Coronary artery (tissue), 2 donors: ENCODE data around the gene GJA3.
A peak's percentile ranks its signal among the peaks of the same experiment; 100 is the strongest.

ENCODE experiments used
- DNase-seq: peaks from one replicate; pipeline ENCODE4 v3.0.0-alpha.2; 2017; ENCODE audit warnings: low spot score
- H3K27ac ChIP-seq, 2 donors: fragments of 200-600 bp; sonication (generic); one replicate each; pipeline ENCODE4 v1.5.1; 2016 to 2019
- H3K4me3 ChIP-seq: fragments of 200-600 bp; sonication (generic); 2 replicates; pipeline ENCODE4 v1.5.1; 2016; ENCODE audit warnings: mild to moderate bottlenecking, moderate library complexity
- TF ChIP-seq, protein P1 (sequence below): fragments of 200-600 bp; sonication (generic); IDR thresholded peaks from one replicate; pipeline ENCODE4 v1.5.1; 2019; ENCODE audit warnings: antibody characterized with exemption

The GJA3 gene

DNA sequence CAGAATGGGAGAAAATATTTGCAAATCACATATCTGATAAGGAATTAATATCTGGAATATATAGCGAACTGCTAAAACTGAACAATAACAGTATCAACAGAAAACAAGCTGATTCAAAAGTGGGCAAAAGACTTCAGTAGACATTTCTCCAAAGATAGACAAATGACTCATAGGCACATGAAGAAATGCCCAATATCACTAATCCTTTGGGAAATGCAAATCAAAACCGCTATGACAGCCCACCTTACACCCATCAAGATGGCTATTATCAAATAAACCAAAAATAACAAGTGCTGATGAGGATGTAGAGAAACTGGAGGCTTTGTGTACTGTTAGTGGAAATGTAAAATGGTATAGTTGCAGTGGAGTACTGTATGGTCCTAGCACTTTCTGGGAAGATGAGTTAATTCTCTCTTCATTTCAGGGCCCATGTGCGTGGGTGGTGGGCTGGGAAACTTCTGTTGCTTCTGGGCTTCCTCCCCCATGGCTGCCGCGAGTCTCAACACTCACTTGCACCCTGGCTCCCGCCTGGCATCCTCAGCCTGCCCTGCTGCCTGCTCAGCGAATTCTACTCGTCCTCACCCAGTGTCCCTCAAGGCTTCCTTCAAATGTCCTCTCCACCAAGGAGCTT lies 12.4 kb upstream of the GJA3 start:
- H3K4me3 ChIP-seq = no peak overlapping the region
- no peak overlapping the region for H3K27ac ChIP-seq
- DNase-seq = no peak
- TF ChIP-seq, protein P1, sequence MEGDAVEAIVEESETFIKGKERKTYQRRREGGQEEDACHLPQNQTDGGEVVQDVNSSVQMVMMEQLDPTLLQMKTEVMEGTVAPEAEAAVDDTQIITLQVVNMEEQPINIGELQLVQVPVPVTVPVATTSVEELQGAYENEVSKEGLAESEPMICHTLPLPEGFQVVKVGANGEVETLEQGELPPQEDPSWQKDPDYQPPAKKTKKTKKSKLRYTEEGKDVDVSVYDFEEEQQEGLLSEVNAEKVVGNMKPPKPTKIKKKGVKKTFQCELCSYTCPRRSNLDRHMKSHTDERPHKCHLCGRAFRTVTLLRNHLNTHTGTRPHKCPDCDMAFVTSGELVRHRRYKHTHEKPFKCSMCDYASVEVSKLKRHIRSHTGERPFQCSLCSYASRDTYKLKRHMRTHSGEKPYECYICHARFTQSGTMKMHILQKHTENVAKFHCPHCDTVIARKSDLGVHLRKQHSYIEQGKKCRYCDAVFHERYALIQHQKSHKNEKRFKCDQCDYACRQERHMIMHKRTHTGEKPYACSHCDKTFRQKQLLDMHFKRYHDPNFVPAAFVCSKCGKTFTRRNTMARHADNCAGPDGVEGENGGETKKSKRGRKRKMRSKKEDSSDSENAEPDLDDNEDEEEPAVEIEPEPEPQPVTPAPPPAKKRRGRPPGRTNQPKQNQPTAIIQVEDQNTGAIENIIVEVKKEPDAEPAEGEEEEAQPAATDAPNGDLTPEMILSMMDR = no peak

- TF ChIP-seq, protein P1 = no peak
These were observed 10.5 kb upstream of the GJA3 start for GRCh38 chr13:20171364-20171763.

GRCh38 chr13:20170921-20171320 lies 10.1 kb upstream of the GJA3 start:
- Histone ChIP-seq H3K27ac (no peak overlapping the region), H3K4me3 (no peak overlapping the region)
- DNase-seq = no peak
- TF ChIP-seq, protein P1 = no peak

More at GRCh38 chr13:20171364-20171763, 10.5 kb upstream of the GJA3 start:
- DNase-seq = no peak
- H3K27ac ChIP-seq = no peak overlapping the region
- no peak overlapping the region for H3K4me3 ChIP-seq

DNA sequence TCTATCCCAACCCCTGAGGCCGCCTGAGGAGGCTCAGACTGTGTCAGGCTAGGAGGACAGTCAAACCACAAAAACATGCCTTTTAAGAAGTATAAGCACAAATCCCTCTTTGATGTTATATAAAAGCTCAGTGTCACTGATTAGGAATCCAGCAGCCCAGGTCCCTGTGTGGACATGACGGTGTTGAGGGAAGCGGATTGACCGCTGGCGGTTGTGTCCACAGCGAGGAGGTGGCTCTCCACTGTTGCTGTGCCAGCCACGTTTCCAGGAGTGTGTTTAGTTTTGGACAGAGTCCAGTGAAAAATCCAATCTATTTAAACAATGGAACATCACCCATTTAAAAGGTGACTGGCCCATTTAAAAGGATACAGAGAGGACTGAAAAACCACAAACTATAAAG lies 7.5 kb upstream of the GJA3 start:
- no peak for DNase-seq
- H3K4me3 ChIP-seq = no peak overlapping the region
- no peak overlapping the region for H3K27ac ChIP-seq
- TF ChIP-seq, protein P1 = no peak

DNA sequence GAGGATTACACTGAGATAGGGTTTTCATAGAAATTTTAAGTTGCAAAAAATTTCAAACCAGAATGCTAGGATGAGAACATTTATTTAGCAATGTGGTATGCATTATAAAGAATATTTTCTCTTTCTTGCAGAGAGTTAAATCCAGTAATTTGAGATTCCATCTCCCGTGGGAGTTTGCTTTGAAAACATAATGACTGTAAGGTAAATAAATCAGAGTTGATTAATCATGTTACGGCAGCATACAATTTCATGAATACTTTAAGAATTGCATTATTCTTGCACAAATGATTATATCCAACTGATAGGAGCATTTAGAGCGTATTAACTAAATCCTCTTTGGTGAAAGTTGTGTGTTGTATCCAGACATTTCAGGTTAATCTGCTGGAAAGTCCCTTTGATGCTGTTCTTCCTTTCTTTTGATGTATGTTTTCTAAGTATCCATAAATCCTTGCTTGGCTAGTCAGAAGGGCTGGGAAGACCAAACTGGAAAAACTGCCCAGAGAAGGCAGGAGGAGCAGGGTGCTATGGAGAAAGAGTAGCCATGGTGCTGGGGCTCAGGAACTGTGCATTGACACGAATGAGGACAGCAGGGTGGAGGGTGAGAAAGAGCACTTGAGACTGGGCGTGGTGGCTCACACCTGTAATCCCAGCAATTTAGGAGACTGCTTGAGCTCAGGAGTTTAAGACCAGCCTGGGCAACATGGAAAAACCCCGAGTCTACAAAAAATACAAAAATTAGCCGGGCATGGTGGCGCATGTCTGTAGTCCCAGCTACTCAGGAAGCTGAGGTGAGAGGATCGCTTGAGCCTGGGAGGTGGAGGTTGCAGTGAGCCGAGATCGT lies 4.8 kb upstream of the GJA3 start:
- TF ChIP-seq, protein P1 = no peak
- DNase-seq = no peak
- H3K4me3 ChIP-seq = no peak overlapping the region
- no peak overlapping the region for H3K27ac ChIP-seq

DNA sequence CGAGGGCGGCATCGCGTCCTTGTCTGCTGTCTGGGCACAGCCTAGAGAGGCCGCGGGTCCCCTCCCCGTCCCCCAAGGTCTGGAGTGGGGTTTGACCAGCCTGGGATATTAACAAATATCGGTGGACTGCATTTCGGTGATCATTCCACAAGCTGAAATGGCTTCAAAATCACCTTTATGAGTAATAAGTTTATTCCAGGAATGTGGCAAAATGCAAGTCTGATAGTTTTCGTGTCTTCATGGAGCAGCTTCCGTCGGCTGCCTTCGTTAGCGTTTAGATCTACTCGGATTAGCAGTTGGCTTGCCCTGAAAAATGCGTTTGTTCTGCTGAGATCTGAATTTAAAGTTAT lies 1.1 kb upstream of the GJA3 start:
- DNase-seq = no peak
- TF ChIP-seq, protein P1 = no peak
- H3K27ac ChIP-seq = peak overlapping the region; percentile 45 to 77

More for the DNA sequence above, 1.1 kb upstream of the GJA3 start:
- peak overlapping the region; percentile 81 for H3K4me3 ChIP-seq
